ENCODE results near the gene ABL1. TPM values are rescaled to one million over a fixed set of nuclear protein-coding genes. Genes with fewer than 3 reads are reported as not detected.

Gene ABL1
- total RNA-seq, 1 experiment from 2014 or later, result 67.5 TPM

GRCh38 chr9:130894546-130894945, 59.5 kb downstream of the ABL1 start:
- no TSS peak for BruUV-seq (replicated peaks)
- CTCF ChIA-PET, result interaction anchor here (0.8 to 2.2 kb wide), 3 partner anchors 29 to 152 kb away, joined by 4 to 7 read pairs (median 5); no protein-coding TSS in a partner anchor
- Mint-ChIP-seq H3K9me3 (ENCODE audit: unreplicated experiment) (no peaks in the 10 kb centered on the region), H3K4me3 (ENCODE audit: unreplicated experiment) (no peak overlapping the region), H3K36me3 (ENCODE audit: insufficient read depth, unreplicated experiment) (peaks cover 33% of the 10 kb centered on the region), H3K27me3 (ENCODE audit: insufficient read depth, unreplicated experiment) (no peaks in the 10 kb centered on the region), H3K4me1 (ENCODE audit: insufficient read depth, unreplicated experiment) (no peaks in the 10 kb centered on the region), H3K27ac (ENCODE audit: low read depth, unreplicated experiment) (peak overlapping the region; percentile 29)
- DNase-seq (ENCODE audit: unreplicated experiment), result peak; percentile 2
- POLR2A ChIA-PET, result interaction anchor here (0.6 to 0.7 kb wide), 2 partner anchors 34 to 49 kb away, joined by 3 read pairs; no protein-coding TSS in a partner anchor
- intact Hi-C loops (cut with micrococcal nuclease), result no loop called here
- no peak for TF ChIP-seq CTCF (IDR thresholded peaks at IDR 0.05; ENCODE audit: unreplicated experiment)

GRCh38 chr9:130895038-130895437, 60.0 kb downstream of the ABL1 start:
- peaks cover 28% of the 10 kb centered on the region for H3K36me3 Mint-ChIP-seq (ENCODE audit: insufficient read depth, unreplicated experiment)
- ChIA-PET CTCF (interaction anchor here (0.6 to 2.2 kb wide), 4 partner anchors 29 to 159 kb away, joined by 3 to 7 read pairs (median 4); no protein-coding TSS in a partner anchor), POLR2A (interaction anchor here (0.6 to 0.7 kb wide), 3 partner anchors 33 to 56 kb away, joined by 3 read pairs; no protein-coding TSS in a partner anchor)
- intact Hi-C loops (cut with micrococcal nuclease), result no loop called here
- no peaks in the 10 kb centered on the region for H3K4me1 Mint-ChIP-seq (ENCODE audit: insufficient read depth, unreplicated experiment)
- no TSS peak for BruUV-seq (replicated peaks)
- no peak for TF ChIP-seq CTCF (IDR thresholded peaks at IDR 0.05; ENCODE audit: unreplicated experiment)
- DNase-seq (ENCODE audit: unreplicated experiment), result no peak
- no peak overlapping the region for H3K4me3 Mint-ChIP-seq (ENCODE audit: unreplicated experiment)
- peak overlapping the region; percentile 29 for H3K27ac Mint-ChIP-seq (ENCODE audit: low read depth, unreplicated experiment)
- H3K9me3 Mint-ChIP-seq (ENCODE audit: unreplicated experiment), result no peaks in the 10 kb centered on the region
- peaks cover under 1% of the 10 kb centered on the region for H3K27me3 Mint-ChIP-seq (ENCODE audit: insufficient read depth, unreplicated experiment)

- Mint-ChIP-seq H3K27ac (ENCODE audit: low read depth, unreplicated experiment) (peak overlapping the region; percentile 29), H3K36me3 (ENCODE audit: insufficient read depth, unreplicated experiment) (peaks cover 24% of the 10 kb centered on the region), H3K27me3 (ENCODE audit: insufficient read depth, unreplicated experiment) (peaks cover 7% of the 10 kb centered on the region), H3K4me1 (ENCODE audit: insufficient read depth, unreplicated experiment) (no peaks in the 10 kb centered on the region), H3K4me3 (ENCODE audit: unreplicated experiment) (no peak overlapping the region), H3K9me3 (ENCODE audit: unreplicated experiment) (no peaks in the 10 kb centered on the region)
- ChIA-PET CTCF (interaction anchor here (0.5 to 2.2 kb wide), 3 partner anchors 151 to 184 kb away, joined by 3 to 7 read pairs (median 3); no protein-coding TSS in a partner anchor), POLR2A (interaction anchor here (0.6 kb wide), 1 partner anchor 56 kb away, joined by 3 read pairs; no protein-coding TSS in a partner anchor)
- BruUV-seq (replicated peaks), result no TSS peak
- peak; percentile 3 for DNase-seq (ENCODE audit: unreplicated experiment)
- intact Hi-C loops (cut with micrococcal nuclease), result loop anchor here (1.0 kb wide), 1 partner anchor 46 kb away; no protein-coding TSS in a partner anchor
- no peak for TF ChIP-seq CTCF (IDR thresholded peaks at IDR 0.05; ENCODE audit: unreplicated experiment)
Observed at GRCh38 chr9:130895481-130896232, 60.6 kb downstream of the ABL1 start.

GRCh38 chr9:130896233-130897014, 61.4 kb downstream of the ABL1 start, which contains the start of gene QRFP:
QRFP (minus strand) TSS chr9:130896812; CDS start chr9:130893838, 2,974 bp downstream.
- TF ChIP-seq CTCF (IDR thresholded peaks at IDR 0.05; ENCODE audit: unreplicated experiment), result peak; percentile 7
- no peak for DNase-seq (ENCODE audit: unreplicated experiment)
- Mint-ChIP-seq H3K9me3 (ENCODE audit: unreplicated experiment) (no peaks in the 10 kb centered on the region), H3K4me1 (ENCODE audit: insufficient read depth, unreplicated experiment) (no peaks in the 10 kb centered on the region), H3K4me3 (ENCODE audit: unreplicated experiment) (no peak within 1 kb of the TSS), H3K27ac (ENCODE audit: low read depth, unreplicated experiment) (no peak within 1 kb of the TSS), H3K27me3 (ENCODE audit: insufficient read depth, unreplicated experiment) (peaks cover 12% of the 10 kb centered on the region), H3K36me3 (ENCODE audit: insufficient read depth, unreplicated experiment) (peaks cover 26% of the 10 kb centered on the region)
- BruUV-seq (replicated peaks), result no TSS peak
- intact Hi-C loops (cut with micrococcal nuclease), result loop anchor here (1.0 kb wide), 1 partner anchor 45 kb away; no protein-coding TSS in a partner anchor
- ChIA-PET CTCF (interaction anchor here (0.7 to 2.2 kb wide), 3 partner anchors 150 to 286 kb away, joined by 3 to 7 read pairs (median 5); no protein-coding TSS in a partner anchor), POLR2A (no interaction called here)
